D341Med (cell line): ENCODE data around the gene GHR.
A peak's percentile ranks its signal among the peaks of the same experiment; 100 is the strongest.

Experiments
- DNase-seq: peaks from one replicate; pipeline ENCODE4 v3.0.0; 2012; ENCODE audit warnings: low spot score

GHR gene

GRCh38 chr5:42423285-42424165 lies at the start of gene GHR:
Gene GHR (plus strand): TSS chr5:42423439. CDS start chr5:42565875, 142,436 bp downstream.
- peak; percentile 84 for DNase-seq

DNA sequence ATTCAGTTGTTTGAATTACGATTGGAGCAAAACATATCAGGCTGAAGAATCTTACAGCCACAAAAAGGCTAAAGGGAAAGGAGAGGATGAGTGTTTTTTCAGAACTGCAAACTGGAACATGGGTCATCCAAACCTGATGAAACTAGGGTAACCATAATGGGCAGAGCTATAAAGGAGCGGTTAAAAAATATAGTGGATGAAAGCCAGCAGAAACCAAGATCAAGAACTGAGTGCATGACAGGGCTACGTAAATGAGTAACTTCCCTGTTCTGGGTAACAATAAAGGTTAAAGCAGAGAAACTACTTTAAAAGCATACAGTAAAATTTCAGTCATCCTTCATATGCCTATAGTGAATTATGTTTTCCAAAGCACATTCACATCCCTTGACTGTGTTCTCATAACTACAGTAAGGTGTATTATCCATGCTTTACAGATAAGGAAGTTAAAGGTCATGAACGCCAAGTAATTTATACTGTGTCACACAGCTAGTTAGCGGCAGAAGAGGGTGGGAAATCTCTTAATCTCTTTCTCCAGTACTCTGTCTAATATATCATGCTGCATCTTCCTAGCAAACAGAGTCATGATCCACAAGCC lies 48.5 kb upstream of the GHR start:
- no peak for DNase-seq

DNA sequence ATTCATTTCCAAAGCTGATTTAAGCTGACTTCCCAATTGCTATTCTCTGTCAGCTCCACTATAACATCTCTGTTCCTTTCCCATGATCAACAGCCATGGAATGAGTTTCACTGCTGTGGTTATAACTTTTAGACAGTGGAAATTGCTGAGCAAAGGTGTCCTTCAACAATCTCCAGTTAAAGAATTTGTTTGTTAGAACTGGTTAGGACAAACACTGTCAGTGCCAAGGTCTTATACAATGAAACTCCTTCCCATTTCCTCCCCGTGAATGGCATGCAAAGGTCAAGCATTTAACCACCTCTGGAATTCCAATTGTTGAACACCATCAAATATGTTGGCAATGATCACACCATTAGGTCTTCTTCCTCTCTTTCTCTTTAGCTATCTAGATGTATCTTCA lies 45.7 kb upstream of the GHR start:
- DNase-seq: no peak

- DNase-seq: no peak
These were observed 41.3 kb upstream of the GHR start for GRCh38 chr5:42381973-42382372.

DNA sequence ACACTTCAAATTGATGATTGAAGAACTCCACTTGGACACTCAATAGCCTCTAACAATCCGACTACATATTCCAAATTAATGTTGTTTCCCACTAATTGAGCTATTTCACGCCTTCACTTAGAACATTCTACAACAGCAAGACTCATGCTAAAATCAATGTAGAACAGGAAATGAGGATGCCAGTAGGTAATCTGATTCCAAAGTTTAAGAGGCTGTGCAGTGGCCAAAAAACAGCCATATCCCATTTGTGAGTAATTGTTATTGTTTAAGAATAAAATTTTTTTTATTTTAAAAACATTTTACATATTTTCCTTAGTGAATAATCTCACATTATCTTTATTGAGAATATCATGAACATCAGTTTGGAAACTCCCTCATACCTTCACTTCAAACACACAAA lies 35.7 kb upstream of the GHR start:
- no peak for DNase-seq

- no peak for DNase-seq
These were observed 33.1 kb upstream of the GHR start for GRCh38 chr5:42390115-42390514.

- no peak for DNase-seq
These were observed 30.3 kb upstream of the GHR start for GRCh38 chr5:42392917-42393316.

GRCh38 chr5:42396111-42396510 lies 27.1 kb upstream of the GHR start:
- no peak for DNase-seq

DNA sequence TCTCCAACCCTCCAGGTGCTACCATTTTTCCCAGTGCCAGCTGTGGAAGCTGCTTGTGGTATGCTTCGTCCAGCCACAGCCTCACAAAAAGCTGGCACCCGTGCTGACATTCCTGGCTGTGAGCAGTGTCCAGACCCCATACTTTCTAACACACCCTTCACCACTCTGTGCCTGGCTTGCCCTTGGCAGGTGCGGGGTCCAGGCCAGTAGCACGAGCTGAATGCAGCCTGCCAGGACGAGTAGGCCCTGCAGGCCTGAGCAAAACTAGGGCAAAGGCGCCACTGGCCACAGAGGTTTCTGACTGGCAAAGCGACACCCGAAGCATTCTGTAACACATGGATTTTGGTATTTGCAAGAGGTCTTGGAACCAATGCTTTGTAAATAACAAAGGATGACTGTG lies 26.0 kb upstream of the GHR start:
- DNase-seq: no peak

DNA sequence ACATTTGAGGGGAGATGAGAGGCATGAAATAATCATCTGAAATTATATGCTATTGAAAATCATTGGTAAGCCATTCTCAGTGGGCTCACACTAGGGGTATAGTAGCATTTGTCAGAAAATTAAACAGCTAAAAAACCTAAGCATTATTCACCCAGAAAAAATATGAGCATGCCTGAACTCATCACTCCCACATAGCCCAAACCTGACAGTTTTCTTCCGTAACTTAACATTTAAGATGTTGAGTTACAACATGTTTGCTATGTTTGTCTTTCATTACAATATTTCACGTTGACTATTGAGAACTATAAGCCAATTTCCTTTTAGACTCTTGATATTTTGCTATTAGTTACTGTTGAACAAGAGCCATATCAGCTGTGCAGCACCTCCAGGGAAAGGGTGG lies 23.5 kb upstream of the GHR start:
- DNase-seq: no peak

GRCh38 chr5:42400474-42400873 lies 22.8 kb upstream of the GHR start:
- DNase-seq: no peak

GRCh38 chr5:42403236-42403635 lies 20.0 kb upstream of the GHR start:
- DNase-seq: no peak

DNA sequence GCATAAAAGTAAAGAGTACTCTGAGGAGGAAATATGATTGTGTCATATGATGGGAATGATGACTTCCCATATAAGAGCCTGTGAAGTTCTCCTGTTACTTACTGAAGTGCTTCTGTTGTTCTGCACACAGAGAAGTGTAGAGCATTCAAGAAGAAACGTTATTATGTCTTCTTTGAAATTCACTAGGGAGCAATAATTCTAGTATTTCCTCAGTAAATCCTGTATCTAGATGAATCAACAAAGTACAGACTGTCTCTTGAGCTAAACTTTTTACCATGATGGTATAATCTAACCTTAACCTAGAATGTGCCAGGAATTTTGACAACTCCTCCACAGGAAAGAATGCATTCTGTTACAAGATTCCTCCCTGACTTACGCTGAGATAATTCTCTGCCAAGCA lies 18.9 kb upstream of the GHR start:
- no peak for DNase-seq

DNA sequence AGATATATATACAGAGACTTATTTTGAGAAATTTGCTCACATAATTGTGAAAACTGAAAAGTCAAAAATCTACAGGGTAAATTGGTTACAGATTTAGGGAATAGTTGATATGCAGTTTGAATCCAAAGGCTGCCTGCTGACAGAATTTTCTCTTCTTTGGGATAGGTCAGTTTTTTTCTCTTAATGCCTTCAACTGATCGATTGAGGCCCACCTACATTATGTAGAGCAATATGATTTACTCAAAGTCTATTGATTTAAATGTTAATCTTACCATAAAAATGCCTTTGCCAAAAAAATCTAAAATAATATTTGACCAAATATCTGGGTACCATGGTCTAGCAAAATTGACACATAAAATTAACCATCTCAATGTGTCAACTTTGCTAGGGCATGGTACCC lies 3.9 kb upstream of the GHR start:
- no peak for DNase-seq

GRCh38 chr5:42422656-42423280 lies 471 bp upstream of the GHR start:
- DNase-seq: no peak

GRCh38 chr5:42426016-42426415 lies 2.8 kb downstream of the GHR start:
- DNase-seq: no peak

GRCh38 chr5:42429694-42430093 lies 6.5 kb downstream of the GHR start:
- DNase-seq: no peak

GRCh38 chr5:42434047-42434724 lies 10.9 kb downstream of the GHR start:
- no peak for DNase-seq

- DNase-seq: no peak
These were observed 12.8 kb downstream of the GHR start for GRCh38 chr5:42436051-42436450.

GRCh38 chr5:42454216-42454995 lies 31.2 kb downstream of the GHR start:
- no peak for DNase-seq

GRCh38 chr5:42461033-42461432 lies 37.8 kb downstream of the GHR start:
- no peak for DNase-seq

DNA sequence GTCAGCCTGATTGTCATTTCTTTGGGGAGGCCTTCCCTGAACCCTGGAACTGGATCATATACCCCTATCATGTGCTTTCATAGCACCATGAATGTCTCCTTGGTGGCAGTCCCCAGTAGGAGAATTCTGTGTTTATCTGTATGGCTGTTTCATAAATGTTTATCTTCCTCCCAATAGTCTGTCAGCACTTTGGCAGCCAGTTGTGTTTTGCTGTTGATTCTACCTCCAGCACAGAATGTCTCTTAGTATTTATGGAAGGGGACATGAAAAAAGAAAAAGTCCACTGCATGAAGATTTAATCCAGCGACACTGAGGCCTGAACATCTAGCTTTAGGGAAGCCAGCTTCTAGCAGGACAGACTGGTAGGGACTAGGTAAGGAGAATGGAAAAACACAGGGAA lies 38.3 kb downstream of the GHR start:
- DNase-seq: no peak
